ENCODE results near the gene FLAD1. TPM values are rescaled to one million over a fixed set of nuclear protein-coding genes. Genes with fewer than 3 reads are reported as not detected.
"Not testable (repeated sequence)": the region's sequence is repeated elsewhere in the genome, so short reads cannot be mapped to it uniquely, and the experiment has no call there.

FLAD1 gene
- total RNA-seq, 1 experiment from 2014 or later = 75.1 TPM

GRCh38 chr1:154994269-154994587 is 11.1 kb downstream of the FLAD1 start:
- Mint-ChIP-seq H3K4me1 (ENCODE audit: low read depth, unreplicated experiment) (peaks cover 22% of the 10 kb centered on the region), H3K27me3 (ENCODE audit: unreplicated experiment) (no peaks in the 10 kb centered on the region), H3K9me3 (ENCODE audit: low read depth, unreplicated experiment) (no peaks in the 10 kb centered on the region), H3K36me3 (ENCODE audit: insufficient read depth, unreplicated experiment) (peaks cover 43% of the 10 kb centered on the region), H3K4me3 (ENCODE audit: low read depth, unreplicated experiment) (no peak overlapping the region), H3K27ac (ENCODE audit: unreplicated experiment) (no peak overlapping the region)
- no TSS peak for BruUV-seq (replicated peaks)
- intact Hi-C loops (cut with micrococcal nuclease; ENCODE audit: unreplicated experiment) = no loop called here
- DNase-seq = no peak
- TF ChIP-seq, protein P1, sequence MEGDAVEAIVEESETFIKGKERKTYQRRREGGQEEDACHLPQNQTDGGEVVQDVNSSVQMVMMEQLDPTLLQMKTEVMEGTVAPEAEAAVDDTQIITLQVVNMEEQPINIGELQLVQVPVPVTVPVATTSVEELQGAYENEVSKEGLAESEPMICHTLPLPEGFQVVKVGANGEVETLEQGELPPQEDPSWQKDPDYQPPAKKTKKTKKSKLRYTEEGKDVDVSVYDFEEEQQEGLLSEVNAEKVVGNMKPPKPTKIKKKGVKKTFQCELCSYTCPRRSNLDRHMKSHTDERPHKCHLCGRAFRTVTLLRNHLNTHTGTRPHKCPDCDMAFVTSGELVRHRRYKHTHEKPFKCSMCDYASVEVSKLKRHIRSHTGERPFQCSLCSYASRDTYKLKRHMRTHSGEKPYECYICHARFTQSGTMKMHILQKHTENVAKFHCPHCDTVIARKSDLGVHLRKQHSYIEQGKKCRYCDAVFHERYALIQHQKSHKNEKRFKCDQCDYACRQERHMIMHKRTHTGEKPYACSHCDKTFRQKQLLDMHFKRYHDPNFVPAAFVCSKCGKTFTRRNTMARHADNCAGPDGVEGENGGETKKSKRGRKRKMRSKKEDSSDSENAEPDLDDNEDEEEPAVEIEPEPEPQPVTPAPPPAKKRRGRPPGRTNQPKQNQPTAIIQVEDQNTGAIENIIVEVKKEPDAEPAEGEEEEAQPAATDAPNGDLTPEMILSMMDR (IDR thresholded peaks at IDR 0.05; ENCODE audit: unreplicated experiment) = no peak
- CTCF ChIA-PET = interaction anchor here (0.5 to 2.2 kb wide), 9 partner anchors 11 to 728 kb away, joined by 3 to 13 read pairs (median 4); partner anchors contain the start of gene FLAD1

- Mint-ChIP-seq H3K27ac (ENCODE audit: unreplicated experiment) (no peak overlapping the region), H3K36me3 (ENCODE audit: insufficient read depth, unreplicated experiment) (peaks cover 44% of the 10 kb centered on the region), H3K27me3 (ENCODE audit: unreplicated experiment) (no peaks in the 10 kb centered on the region), H3K9me3 (ENCODE audit: low read depth, unreplicated experiment) (no peaks in the 10 kb centered on the region), H3K4me1 (ENCODE audit: low read depth, unreplicated experiment) (peaks cover 25% of the 10 kb centered on the region), H3K4me3 (ENCODE audit: low read depth, unreplicated experiment) (no peak overlapping the region)
- no TSS peak for BruUV-seq (replicated peaks)
- intact Hi-C loops (cut with micrococcal nuclease; ENCODE audit: unreplicated experiment) = no loop called here
- CTCF ChIA-PET = interaction anchor here (0.5 to 2.2 kb wide), 6 partner anchors 11 to 729 kb away, joined by 3 to 7 read pairs (median 5); partner anchors contain the start of gene FLAD1
- TF ChIP-seq, protein P1 (IDR thresholded peaks at IDR 0.05; ENCODE audit: unreplicated experiment) = no peak
- DNase-seq = no peak
Measured at GRCh38 chr1:154994591-154994990, 11.4 kb downstream of the FLAD1 start.

DNA sequence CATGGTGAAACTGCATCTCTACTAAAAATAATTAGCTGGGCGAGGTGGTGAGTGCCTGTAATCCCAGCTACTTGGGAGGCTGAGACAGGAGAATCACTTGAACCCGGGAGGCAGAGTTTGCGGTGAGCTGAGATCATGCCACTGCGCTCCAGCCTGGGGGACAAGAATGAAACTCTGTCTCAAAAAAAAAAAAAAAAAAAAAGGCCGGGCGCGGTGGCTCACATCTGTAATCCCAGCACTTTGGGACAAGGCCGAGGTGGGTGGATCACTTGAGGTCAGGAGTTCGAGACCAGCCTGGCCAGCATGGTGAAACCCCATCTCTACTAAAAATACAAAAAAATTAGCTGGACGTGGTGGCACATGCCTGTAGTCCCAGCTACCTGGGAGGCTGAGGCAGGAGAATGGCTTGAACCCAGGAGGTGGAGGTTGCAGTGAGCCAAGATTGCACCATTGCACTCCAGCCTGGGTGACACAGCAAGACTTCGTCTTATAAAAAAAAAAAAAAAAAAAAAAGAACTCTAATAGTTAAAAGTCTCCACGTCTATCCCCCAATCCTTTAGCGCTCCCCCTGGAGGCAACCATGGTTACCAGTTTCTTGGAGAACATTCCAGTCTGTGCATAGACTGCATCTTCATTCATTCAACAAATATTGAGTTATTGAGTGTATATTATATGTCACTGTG is 12.3 kb downstream of the FLAD1 start:
- intact Hi-C loops (cut with micrococcal nuclease; ENCODE audit: unreplicated experiment); H3K27me3 Mint-ChIP-seq (ENCODE audit: unreplicated experiment); H3K9me3 Mint-ChIP-seq (ENCODE audit: low read depth, unreplicated experiment); BruUV-seq (replicated peaks); H3K27ac Mint-ChIP-seq (ENCODE audit: unreplicated experiment); H3K4me3 Mint-ChIP-seq (ENCODE audit: low read depth, unreplicated experiment): not testable (repeated sequence)
- Mint-ChIP-seq H3K36me3 (ENCODE audit: insufficient read depth, unreplicated experiment) (peaks cover 49% of the 10 kb centered on the region), H3K4me1 (ENCODE audit: low read depth, unreplicated experiment) (peaks cover 34% of the 10 kb centered on the region)
- TF ChIP-seq, protein P1 (IDR thresholded peaks at IDR 0.05; ENCODE audit: unreplicated experiment) = peak; percentile 36
- peak; percentile 73 for DNase-seq
- CTCF ChIA-PET = interaction anchor here (0.7 to 1.2 kb wide), 6 partner anchors 22 to 515 kb away, joined by 3 to 6 read pairs (median 4); no protein-coding TSS in a partner anchor

- TF ChIP-seq, protein P1 (IDR thresholded peaks at IDR 0.05; ENCODE audit: unreplicated experiment) = no peak
- Mint-ChIP-seq H3K27ac (ENCODE audit: unreplicated experiment) (no peak overlapping the region), H3K4me3 (ENCODE audit: low read depth, unreplicated experiment) (no peak overlapping the region), H3K36me3 (ENCODE audit: insufficient read depth, unreplicated experiment) (peaks cover 63% of the 10 kb centered on the region), H3K4me1 (ENCODE audit: low read depth, unreplicated experiment) (peaks cover 35% of the 10 kb centered on the region), H3K9me3 (ENCODE audit: low read depth, unreplicated experiment) (no peaks in the 10 kb centered on the region), H3K27me3 (ENCODE audit: unreplicated experiment) (no peaks in the 10 kb centered on the region)
- no TSS peak for BruUV-seq (replicated peaks)
- DNase-seq = no peak
- intact Hi-C loops (cut with micrococcal nuclease; ENCODE audit: unreplicated experiment) = no loop called here
- CTCF ChIA-PET = interaction anchor here (0.6 to 2.3 kb wide), 5 partner anchors 10 to 170 kb away, joined by 3 to 6 read pairs (median 3); partner anchors contain the start of gene PBXIP1
Measured at GRCh38 chr1:154996966-154997701, 14.0 kb downstream of the FLAD1 start.
